Measurements from ENCODE around the gene PDE9A.

The PDE9A gene

DNA sequence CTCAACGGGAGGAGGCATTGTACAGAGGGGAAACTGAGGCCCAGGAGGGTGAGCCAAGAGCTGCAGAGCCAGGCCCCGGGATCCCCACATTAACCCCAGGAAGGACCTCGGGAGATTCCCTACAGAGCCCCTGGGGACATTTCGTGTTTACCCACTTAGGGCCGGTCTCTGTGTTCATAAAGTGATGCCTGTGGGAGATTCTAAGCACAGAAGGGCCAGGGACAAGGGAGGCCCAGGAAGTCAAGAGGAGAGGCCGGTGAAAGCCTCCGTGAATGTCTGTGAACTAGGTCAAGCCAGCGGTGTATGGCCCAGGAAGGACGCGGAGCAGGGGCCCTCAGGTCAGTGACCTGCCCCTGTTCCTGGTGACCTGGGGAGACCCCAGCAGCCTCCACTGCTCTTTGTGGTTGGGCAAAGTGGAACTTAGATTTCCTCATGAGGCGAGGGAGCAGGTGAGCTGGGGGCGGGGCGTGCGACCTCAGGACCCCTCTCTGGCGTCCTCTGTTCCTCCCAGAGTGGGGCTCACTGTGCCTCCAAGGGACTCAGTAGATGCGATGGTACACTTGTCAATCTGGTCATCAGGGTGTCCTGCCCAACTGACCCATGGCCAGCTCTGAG is 34.9 kb downstream of the PDE9A start:
- DNase-seq (ENCODE audit: low read depth): no peak

GRCh38 chr21:42688841-42689371 is 35.5 kb downstream of the PDE9A start:
- no peak for DNase-seq (ENCODE audit: low read depth)

- no peak for DNase-seq (ENCODE audit: low read depth)
These were observed 37.2 kb downstream of the PDE9A start for GRCh38 chr21:42690586-42690985.

- no peak for DNase-seq (ENCODE audit: low read depth)
These were observed 38.6 kb downstream of the PDE9A start for GRCh38 chr21:42691901-42692559.

GRCh38 chr21:42692688-42693087 is 39.3 kb downstream of the PDE9A start:
- no peak for DNase-seq (ENCODE audit: low read depth)

- no peak for DNase-seq (ENCODE audit: low read depth)
These were observed 41.6 kb downstream of the PDE9A start for GRCh38 chr21:42694751-42695696.

- DNase-seq (ENCODE audit: low read depth): no peak
These were observed 42.4 kb downstream of the PDE9A start for GRCh38 chr21:42695697-42696380.

GRCh38 chr21:42696501-42697040 is 43.1 kb downstream of the PDE9A start:
- DNase-seq (ENCODE audit: low read depth): no peak

DNA sequence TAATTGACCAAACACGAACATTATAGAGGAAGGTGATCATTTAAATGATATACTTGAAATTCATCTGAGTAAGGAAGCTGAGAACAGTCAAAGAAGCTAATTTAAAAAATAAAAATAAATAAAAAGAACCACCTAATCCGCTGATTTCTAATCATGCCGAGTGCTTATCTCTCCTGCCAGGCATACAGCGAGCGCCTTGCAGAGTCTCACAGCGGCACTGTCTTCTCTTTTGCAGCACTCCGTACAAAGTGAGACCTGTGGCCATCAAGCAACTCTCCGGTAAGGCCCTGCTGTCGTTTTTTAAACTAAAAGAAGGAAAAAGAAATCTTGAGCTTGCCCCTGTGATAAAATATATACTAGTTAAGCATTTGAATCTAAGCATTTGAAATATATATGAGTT is 45.3 kb downstream of the PDE9A start:
- no peak for DNase-seq (ENCODE audit: low read depth)

DNA sequence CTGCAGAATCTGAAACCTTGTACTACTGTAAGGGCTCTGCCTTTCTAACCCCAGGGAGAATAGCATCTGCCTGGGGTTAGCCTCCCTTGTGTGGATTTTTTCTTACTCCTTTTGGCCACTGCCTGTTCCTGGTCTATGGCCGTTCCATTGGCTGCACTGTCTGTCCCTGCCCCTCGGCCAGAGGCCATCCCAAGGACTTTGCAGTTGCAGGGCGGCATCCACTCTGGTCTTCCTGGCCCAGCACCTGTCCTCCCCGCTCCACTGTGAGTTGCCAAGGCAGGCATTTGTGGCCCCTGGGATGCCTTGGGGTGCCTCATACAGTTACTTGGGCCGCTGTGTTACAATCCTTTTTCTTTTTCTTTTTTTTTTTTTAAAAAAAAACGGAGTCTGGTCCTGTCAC is 45.8 kb downstream of the PDE9A start:
- no peak for DNase-seq (ENCODE audit: low read depth)

- no peak for DNase-seq (ENCODE audit: low read depth)
These were observed 48.5 kb downstream of the PDE9A start for GRCh38 chr21:42701706-42702456.

- DNase-seq (ENCODE audit: low read depth): no peak
These were observed 49.3 kb downstream of the PDE9A start for GRCh38 chr21:42702720-42703119.

- DNase-seq (ENCODE audit: low read depth): no peak
These were observed 49.9 kb downstream of the PDE9A start for GRCh38 chr21:42703136-42703908.

GRCh38 chr21:42703965-42704364 is 50.5 kb downstream of the PDE9A start:
- no peak for DNase-seq (ENCODE audit: low read depth)

DNA sequence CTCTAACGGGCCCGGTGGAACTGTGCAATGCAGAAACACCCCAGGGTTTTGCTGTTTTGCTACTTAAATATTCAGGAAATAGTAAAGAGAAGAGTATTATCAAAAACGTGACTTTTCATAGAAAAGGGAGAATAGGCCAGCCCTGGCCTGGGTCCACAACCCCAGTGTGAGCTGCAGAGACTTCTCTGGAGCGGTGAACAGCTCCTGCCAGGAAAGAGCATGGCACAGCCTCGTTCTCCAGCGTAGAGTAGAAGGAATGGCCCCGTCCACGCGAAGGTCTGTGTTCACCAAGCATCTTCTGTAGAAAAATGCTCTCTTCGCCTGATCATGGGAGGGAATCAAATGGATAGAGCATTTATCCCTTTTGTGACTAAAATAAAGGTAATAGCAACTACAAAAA is 51.4 kb downstream of the PDE9A start:
- DNase-seq (ENCODE audit: low read depth): no peak

DNA sequence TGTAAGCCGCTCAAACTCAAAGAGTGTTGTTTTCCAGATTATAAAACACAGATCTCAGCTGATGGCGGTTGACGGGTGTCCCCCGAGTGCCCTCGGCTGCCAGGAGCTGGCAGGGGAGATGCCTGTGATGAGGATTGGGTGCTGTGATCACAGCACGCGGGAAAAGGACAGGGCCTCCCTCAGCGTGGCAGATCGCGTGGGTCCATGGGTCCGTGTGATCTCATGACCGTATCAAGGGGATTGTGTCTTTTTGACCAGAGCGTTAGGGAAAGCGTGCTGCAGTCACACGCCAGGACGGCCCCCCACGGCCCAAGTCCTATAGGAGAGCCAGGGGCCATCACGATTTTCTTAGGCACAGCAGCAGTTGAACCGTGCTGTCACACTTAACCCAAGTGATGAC is 51.9 kb downstream of the PDE9A start:
- DNase-seq (ENCODE audit: low read depth): no peak

GRCh38 chr21:42705746-42706374 is 52.4 kb downstream of the PDE9A start:
- no peak for DNase-seq (ENCODE audit: low read depth)

GRCh38 chr21:42706765-42707164 is 53.3 kb downstream of the PDE9A start:
- no peak for DNase-seq (ENCODE audit: low read depth)

GRCh38 chr21:42707207-42707830 is 53.9 kb downstream of the PDE9A start:
- DNase-seq (ENCODE audit: low read depth): no peak
